ENCODE data around the gene ELF3.

The ELF3 gene

GRCh38 chr1:201985355-201985754 lies 25.0 kb upstream of the ELF3 start:
- Histone ChIP-seq H3K9ac (ENCODE audit: low read length) (no peak overlapping the region), H3K27ac (ENCODE audit: low read length) (no peak overlapping the region), H3K4me3 (ENCODE audit: low read length) (no peak overlapping the region), H3K9me3 (ENCODE audit: control insufficient read depth, low read depth, low read length) (no peaks in the 10 kb centered on the region), H3K4me1 (ENCODE audit: control insufficient read depth, low read depth, low read length) (no peaks in the 10 kb centered on the region), H3K36me3 (ENCODE audit: control insufficient read depth, low read depth, low read length) (peaks cover 12% of the 10 kb centered on the region), H3K27me3 (ENCODE audit: control insufficient read depth, insufficient read depth, low read length) (peaks cover 6% of the 10 kb centered on the region)

- Histone ChIP-seq H3K36me3 (ENCODE audit: control insufficient read depth, low read depth, low read length) (peaks cover 34% of the 10 kb centered on the region), H3K27ac (ENCODE audit: low read length) (no peak overlapping the region), H3K4me1 (ENCODE audit: control insufficient read depth, low read depth, low read length) (no peaks in the 10 kb centered on the region), H3K9me3 (ENCODE audit: control insufficient read depth, low read depth, low read length) (no peaks in the 10 kb centered on the region), H3K27me3 (ENCODE audit: control insufficient read depth, insufficient read depth, low read length) (no peaks in the 10 kb centered on the region), H3K9ac (ENCODE audit: low read length) (no peak overlapping the region), H3K4me3 (ENCODE audit: low read length) (no peak overlapping the region)
Observed at GRCh38 chr1:201988601-201989000, 21.8 kb upstream of the ELF3 start.

GRCh38 chr1:201989354-201990128 lies 20.8 kb upstream of the ELF3 start:
- Histone ChIP-seq H3K27me3 (ENCODE audit: control insufficient read depth, insufficient read depth, low read length) (no peaks in the 10 kb centered on the region), H3K9ac (ENCODE audit: low read length) (no peak overlapping the region), H3K4me3 (ENCODE audit: low read length) (no peak overlapping the region), H3K36me3 (ENCODE audit: control insufficient read depth, low read depth, low read length) (peaks cover 34% of the 10 kb centered on the region), H3K27ac (ENCODE audit: low read length) (no peak overlapping the region), H3K9me3 (ENCODE audit: control insufficient read depth, low read depth, low read length) (no peaks in the 10 kb centered on the region), H3K4me1 (ENCODE audit: control insufficient read depth, low read depth, low read length) (no peaks in the 10 kb centered on the region)

GRCh38 chr1:201990427-201990826 lies 20.0 kb upstream of the ELF3 start:
- Histone ChIP-seq H3K9me3 (ENCODE audit: control insufficient read depth, low read depth, low read length) (no peaks in the 10 kb centered on the region), H3K4me1 (ENCODE audit: control insufficient read depth, low read depth, low read length) (no peaks in the 10 kb centered on the region), H3K9ac (ENCODE audit: low read length) (no peak overlapping the region), H3K27me3 (ENCODE audit: control insufficient read depth, insufficient read depth, low read length) (no peaks in the 10 kb centered on the region), H3K27ac (ENCODE audit: low read length) (no peak overlapping the region), H3K4me3 (ENCODE audit: low read length) (no peak overlapping the region), H3K36me3 (ENCODE audit: control insufficient read depth, low read depth, low read length) (peaks cover 36% of the 10 kb centered on the region)

- Histone ChIP-seq H3K36me3 (ENCODE audit: control insufficient read depth, low read depth, low read length) (peaks cover 72% of the 10 kb centered on the region), H3K4me1 (ENCODE audit: control insufficient read depth, low read depth, low read length) (no peaks in the 10 kb centered on the region), H3K27me3 (ENCODE audit: control insufficient read depth, insufficient read depth, low read length) (no peaks in the 10 kb centered on the region), H3K9me3 (ENCODE audit: control insufficient read depth, low read depth, low read length) (no peaks in the 10 kb centered on the region), H3K4me3 (ENCODE audit: low read length) (no peak overlapping the region), H3K27ac (ENCODE audit: low read length) (no peak overlapping the region), H3K9ac (ENCODE audit: low read length) (no peak overlapping the region)
Observed at GRCh38 chr1:201999625-202000238, 10.7 kb upstream of the ELF3 start.

GRCh38 chr1:202002507-202002906 lies 7.9 kb upstream of the ELF3 start:
- H3K9ac ChIP-seq (ENCODE audit: low read length): no peak overlapping the region
- no peaks in the 10 kb centered on the region for H3K27me3 ChIP-seq (ENCODE audit: control insufficient read depth, insufficient read depth, low read length)
- peaks cover 7% of the 10 kb centered on the region for H3K4me1 ChIP-seq (ENCODE audit: control insufficient read depth, low read depth, low read length)
- H3K27ac ChIP-seq (ENCODE audit: low read length): no peak overlapping the region
- H3K36me3 ChIP-seq (ENCODE audit: control insufficient read depth, low read depth, low read length): peaks cover 58% of the 10 kb centered on the region
- H3K9me3 ChIP-seq (ENCODE audit: control insufficient read depth, low read depth, low read length): no peaks in the 10 kb centered on the region
- H3K4me3 ChIP-seq (ENCODE audit: low read length): no peak overlapping the region

- H3K9ac ChIP-seq (ENCODE audit: low read length): no peak overlapping the region
- no peaks in the 10 kb centered on the region for H3K27me3 ChIP-seq (ENCODE audit: control insufficient read depth, insufficient read depth, low read length)
- H3K36me3 ChIP-seq (ENCODE audit: control insufficient read depth, low read depth, low read length): peaks cover 52% of the 10 kb centered on the region
Observed at GRCh38 chr1:202004711-202005110, 5.7 kb upstream of the ELF3 start.

GRCh38 chr1:202005958-202006357 lies 4.4 kb upstream of the ELF3 start:
- H3K27ac ChIP-seq (ENCODE audit: low read length): no peak overlapping the region

More at GRCh38 chr1:202004711-202005110, 5.7 kb upstream of the ELF3 start:
- Histone ChIP-seq H3K4me3 (ENCODE audit: low read length) (no peak overlapping the region), H3K4me1 (ENCODE audit: control insufficient read depth, low read depth, low read length) (peaks cover 25% of the 10 kb centered on the region), H3K9me3 (ENCODE audit: control insufficient read depth, low read depth, low read length) (no peaks in the 10 kb centered on the region), H3K27ac (ENCODE audit: low read length) (no peak overlapping the region)

GRCh38 chr1:202007304-202007703 lies 3.1 kb upstream of the ELF3 start:
- Histone ChIP-seq H3K27ac (ENCODE audit: low read length) (no peak overlapping the region), H3K9ac (ENCODE audit: low read length) (no peak overlapping the region)

More at GRCh38 chr1:202005958-202006357, 4.4 kb upstream of the ELF3 start:
- Histone ChIP-seq H3K27me3 (ENCODE audit: control insufficient read depth, insufficient read depth, low read length) (no peaks in the 10 kb centered on the region), H3K4me3 (ENCODE audit: low read length) (no peak overlapping the region), H3K4me1 (ENCODE audit: control insufficient read depth, low read depth, low read length) (peaks cover 33% of the 10 kb centered on the region), H3K9me3 (ENCODE audit: control insufficient read depth, low read depth, low read length) (no peaks in the 10 kb centered on the region), H3K36me3 (ENCODE audit: control insufficient read depth, low read depth, low read length) (peaks cover 41% of the 10 kb centered on the region), H3K9ac (ENCODE audit: low read length) (no peak overlapping the region)

GRCh38 chr1:202007805-202008489 lies 2.4 kb upstream of the ELF3 start:
- peaks cover 26% of the 10 kb centered on the region for H3K36me3 ChIP-seq (ENCODE audit: control insufficient read depth, low read depth, low read length)
- H3K27me3 ChIP-seq (ENCODE audit: control insufficient read depth, insufficient read depth, low read length): no peaks in the 10 kb centered on the region
- H3K4me1 ChIP-seq (ENCODE audit: control insufficient read depth, low read depth, low read length): peaks cover 36% of the 10 kb centered on the region
- H3K9me3 ChIP-seq (ENCODE audit: control insufficient read depth, low read depth, low read length): no peaks in the 10 kb centered on the region
- peak overlapping the region; percentile 43 for H3K27ac ChIP-seq (ENCODE audit: low read length)
- H3K9ac ChIP-seq (ENCODE audit: low read length): no peak overlapping the region
- H3K4me3 ChIP-seq (ENCODE audit: low read length): peak overlapping the region; percentile 45

More at GRCh38 chr1:202007304-202007703, 3.1 kb upstream of the ELF3 start:
- Histone ChIP-seq H3K27me3 (ENCODE audit: control insufficient read depth, insufficient read depth, low read length) (no peaks in the 10 kb centered on the region), H3K9me3 (ENCODE audit: control insufficient read depth, low read depth, low read length) (no peaks in the 10 kb centered on the region), H3K4me1 (ENCODE audit: control insufficient read depth, low read depth, low read length) (peaks cover 36% of the 10 kb centered on the region), H3K36me3 (ENCODE audit: control insufficient read depth, low read depth, low read length) (peaks cover 32% of the 10 kb centered on the region), H3K4me3 (ENCODE audit: low read length) (peak overlapping the region; percentile 45)

GRCh38 chr1:202009326-202010179 lies 834 bp upstream of the ELF3 start:
- peaks cover 36% of the 10 kb centered on the region for H3K4me1 ChIP-seq (ENCODE audit: control insufficient read depth, low read depth, low read length)
- H3K9ac ChIP-seq (ENCODE audit: low read length): peak overlapping the region; percentile 63
- no peaks in the 10 kb centered on the region for H3K9me3 ChIP-seq (ENCODE audit: control insufficient read depth, low read depth, low read length)
- peak overlapping the region; percentile 52 for H3K27ac ChIP-seq (ENCODE audit: low read length)
- peak overlapping the region; percentile 48 for H3K4me3 ChIP-seq (ENCODE audit: low read length)
- H3K27me3 ChIP-seq (ENCODE audit: control insufficient read depth, insufficient read depth, low read length): no peaks in the 10 kb centered on the region
- peaks cover 19% of the 10 kb centered on the region for H3K36me3 ChIP-seq (ENCODE audit: control insufficient read depth, low read depth, low read length)
